GM12801 (cell line): ENCODE results near the gene C1QTNF8.

ENCODE experiments used
- TF ChIP-seq, protein P1 (sequence below): IDR thresholded peaks from one replicate; pipeline ENCODE4 v1.5.1; 2011; ENCODE audit warnings: control low read depth; ENCODE audit not compliant: insufficient read length; ENCODE audit errors: extremely low read depth

C1QTNF8 gene, protein sequence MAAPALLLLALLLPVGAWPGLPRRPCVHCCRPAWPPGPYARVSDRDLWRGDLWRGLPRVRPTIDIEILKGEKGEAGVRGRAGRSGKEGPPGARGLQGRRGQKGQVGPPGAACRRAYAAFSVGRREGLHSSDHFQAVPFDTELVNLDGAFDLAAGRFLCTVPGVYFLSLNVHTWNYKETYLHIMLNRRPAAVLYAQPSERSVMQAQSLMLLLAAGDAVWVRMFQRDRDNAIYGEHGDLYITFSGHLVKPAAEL

DNA sequence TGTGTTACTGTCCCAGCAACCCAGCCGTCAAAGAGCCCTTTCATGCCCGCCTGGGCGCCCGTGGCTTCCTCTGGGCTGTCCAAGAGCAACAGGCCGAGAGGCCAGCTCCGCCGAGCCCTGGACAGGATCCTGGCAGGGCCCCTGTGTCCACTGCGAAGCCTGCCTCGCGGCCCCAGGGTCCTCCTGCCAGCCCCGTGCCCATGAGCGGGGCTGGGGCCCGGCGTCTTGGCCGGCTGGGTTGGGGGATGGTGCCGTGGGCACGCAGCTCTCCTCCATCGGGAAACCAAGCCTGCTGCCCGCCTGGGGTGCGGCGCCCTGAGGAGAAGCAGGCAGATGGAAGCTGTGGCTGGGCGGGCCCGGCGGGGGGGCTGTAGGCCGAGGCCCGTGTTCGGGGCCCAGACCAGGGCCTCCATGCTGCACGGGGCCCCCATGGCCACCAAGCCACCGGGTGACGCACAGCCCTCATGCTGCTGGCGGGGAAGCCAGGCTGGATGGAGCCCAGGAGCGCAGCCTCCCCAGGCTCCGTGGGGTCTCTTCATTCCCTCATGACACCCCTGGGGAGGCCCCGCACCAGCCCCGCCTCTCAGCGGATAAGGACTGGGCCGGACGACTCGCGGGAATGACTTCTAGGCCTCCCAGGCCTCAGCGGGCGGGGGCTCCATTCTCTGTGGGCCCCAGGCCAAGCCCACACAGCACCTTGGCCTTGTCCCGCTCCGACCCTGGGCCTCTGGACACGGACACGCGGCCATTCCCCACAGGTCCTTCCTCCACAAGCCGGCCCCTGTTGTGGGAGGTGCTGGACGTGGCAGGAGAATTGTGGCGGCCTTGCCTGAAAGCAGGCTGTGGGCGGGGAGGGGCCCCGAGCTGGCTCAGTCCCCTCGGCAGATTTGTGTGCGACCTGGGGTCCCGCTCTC lies at the start of gene C1QTNF8:
C1QTNF8 (minus strand) TSS at position 76 of the 914 bp plus-strand sequence. CDS start 1,322 bp downstream, outside the sequence.
- TF ChIP-seq, protein P1, sequence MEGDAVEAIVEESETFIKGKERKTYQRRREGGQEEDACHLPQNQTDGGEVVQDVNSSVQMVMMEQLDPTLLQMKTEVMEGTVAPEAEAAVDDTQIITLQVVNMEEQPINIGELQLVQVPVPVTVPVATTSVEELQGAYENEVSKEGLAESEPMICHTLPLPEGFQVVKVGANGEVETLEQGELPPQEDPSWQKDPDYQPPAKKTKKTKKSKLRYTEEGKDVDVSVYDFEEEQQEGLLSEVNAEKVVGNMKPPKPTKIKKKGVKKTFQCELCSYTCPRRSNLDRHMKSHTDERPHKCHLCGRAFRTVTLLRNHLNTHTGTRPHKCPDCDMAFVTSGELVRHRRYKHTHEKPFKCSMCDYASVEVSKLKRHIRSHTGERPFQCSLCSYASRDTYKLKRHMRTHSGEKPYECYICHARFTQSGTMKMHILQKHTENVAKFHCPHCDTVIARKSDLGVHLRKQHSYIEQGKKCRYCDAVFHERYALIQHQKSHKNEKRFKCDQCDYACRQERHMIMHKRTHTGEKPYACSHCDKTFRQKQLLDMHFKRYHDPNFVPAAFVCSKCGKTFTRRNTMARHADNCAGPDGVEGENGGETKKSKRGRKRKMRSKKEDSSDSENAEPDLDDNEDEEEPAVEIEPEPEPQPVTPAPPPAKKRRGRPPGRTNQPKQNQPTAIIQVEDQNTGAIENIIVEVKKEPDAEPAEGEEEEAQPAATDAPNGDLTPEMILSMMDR = no peak

DNA sequence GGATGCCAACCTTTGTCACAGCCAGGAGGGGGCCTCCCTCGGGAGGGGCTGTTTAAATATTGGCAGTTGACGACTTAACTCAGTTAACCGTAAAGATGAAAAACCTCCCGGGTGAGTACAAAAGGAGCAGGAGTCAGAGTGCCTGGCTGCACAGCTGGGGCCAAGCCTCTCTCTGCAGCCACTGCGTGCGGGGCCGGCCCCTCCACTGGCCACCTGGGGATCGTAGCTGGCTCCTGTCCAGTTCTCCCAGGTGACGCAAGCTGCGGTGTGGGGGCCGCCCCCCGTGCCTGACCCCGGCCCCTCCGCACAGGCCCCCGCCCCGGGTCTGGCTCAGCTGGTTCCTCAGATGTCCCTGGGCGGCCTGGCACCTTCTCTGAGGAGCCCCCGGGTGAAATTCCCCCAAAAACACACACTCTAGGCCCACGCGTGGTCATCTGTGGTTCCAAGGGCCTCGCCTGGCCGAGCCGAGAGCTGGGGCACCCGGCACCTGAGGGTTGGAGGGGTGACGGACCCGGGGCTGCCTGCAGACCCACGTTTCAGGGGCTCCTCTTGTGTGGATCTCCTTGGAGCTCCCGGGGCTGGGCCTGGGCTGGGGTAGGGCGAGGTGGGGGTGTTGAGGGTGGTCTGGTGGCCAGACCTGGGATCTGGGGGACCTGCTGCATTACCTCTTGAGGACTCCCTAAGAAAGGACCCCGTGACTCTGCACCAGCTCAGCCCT lies 49.5 kb upstream of the C1QTNF8 start:
- TF ChIP-seq, protein P1 = no peak

DNA sequence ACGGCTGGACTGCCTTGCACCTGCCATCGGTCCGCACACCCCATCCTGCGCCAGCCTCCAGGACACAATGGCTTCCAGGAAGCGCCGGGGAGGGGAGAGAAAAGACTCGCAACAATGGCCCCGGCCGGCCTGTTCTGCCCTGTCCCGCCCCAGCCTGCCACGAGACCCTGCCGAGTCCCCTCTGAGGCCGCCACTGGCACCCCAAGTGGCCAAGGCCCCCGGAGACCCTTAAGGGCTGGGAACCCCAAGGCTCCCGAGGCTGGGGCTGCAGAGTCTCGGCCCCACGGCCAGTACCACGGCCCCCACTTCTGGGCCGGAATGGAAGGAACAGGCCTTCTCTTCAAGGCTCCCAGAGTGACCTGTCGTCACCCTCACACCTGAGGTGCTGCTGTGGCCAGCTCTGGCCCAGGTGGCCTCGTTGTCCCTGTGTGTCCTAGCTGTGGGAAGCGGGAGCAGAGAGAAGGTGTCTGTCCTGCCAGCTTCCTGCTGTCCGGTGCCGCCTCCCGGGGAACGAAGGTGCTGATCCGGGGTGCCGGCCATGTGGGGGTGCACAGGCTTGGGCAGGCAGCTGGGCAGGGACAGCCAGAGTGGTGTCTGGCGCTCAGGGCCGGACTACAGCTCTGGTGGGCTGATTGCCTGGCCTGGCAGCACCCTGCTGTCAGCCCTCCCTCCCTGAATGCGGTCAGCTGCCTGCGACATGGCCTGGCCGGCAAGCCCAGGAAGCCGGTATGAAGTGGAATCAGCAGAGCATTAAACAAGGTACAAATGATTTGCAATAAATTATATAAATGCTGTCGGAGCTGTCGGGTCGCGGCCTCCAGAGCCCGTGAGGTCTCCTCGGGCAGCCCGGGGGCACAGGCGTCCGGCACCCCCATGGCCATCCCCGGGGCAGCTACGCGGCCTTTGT lies 48.7 kb upstream of the C1QTNF8 start:
- TF ChIP-seq, protein P1 = no peak

DNA sequence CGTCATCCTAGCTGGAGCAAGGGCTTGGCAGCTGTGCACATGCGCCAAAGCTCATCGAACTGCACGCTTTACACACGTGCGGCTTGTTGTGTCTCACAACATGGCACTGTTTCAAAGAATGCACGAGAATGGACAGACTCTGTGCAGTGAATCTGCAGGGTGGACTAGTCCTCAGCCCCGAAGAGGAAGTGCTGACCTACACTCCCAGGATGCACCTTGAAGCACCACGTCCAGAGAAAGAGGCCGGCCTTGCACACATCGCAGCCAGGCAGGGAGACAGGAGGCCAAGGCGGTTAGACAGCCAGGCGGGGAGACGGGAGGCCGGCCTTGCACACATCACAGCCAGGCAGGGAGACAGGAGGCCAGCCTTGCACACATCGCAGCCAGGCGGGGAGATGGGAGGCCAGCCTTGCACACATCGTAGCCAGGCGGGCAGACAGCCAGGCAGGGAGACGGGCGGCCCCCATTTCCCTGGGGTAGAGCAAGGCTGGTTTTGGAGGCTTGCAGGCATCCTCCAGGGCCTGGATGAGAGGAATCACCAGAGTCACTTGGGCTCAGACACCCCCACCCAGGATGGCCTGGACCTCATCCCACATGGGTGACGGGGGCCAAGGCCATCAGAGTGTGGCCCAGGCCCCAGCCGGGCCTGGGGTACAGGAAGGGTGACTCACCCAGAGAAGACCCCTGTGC lies 47.9 kb upstream of the C1QTNF8 start:
- TF ChIP-seq, protein P1 = no peak

DNA sequence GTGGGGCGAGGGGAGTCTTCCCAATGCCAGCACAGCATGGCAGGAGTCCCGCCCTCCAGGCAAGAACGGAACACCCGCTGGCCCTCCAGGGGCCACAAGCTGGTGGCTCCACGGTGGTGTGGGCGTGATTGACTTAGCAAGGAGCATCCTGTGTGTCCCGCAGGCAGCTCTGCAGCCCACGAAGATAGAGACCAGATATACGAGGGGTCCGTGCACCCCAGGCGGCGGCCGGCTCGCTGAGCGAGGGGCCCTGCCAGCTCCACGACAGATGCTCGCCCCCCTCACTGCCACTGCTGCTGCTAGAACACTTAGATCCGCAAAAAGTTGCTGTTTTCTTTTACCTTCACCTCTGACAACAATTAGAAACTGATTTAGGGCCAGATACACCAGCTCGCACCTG lies 46.9 kb upstream of the C1QTNF8 start:
- TF ChIP-seq, protein P1 = no peak

DNA sequence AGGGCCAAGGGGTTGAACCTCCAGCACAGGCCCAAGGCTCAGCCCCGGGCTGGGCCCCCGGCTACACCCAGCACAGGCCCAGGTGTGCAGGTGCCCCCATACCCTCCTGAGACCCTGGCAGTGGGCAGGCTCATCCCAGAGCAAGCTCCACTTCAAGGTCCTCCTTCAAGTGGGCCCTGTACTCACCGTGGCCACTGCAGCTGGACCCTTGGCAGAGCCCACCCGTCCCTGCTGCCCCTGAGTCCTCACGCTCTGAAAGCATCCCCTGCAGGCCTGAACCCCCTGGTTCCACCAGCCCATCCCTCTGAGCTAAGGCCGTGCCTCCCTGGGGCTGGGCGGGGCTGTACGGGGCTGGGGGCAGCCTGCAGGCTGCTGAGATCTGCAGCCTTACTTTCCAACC lies 45.7 kb upstream of the C1QTNF8 start:
- TF ChIP-seq, protein P1 = no peak
